ENCODE measurements around the gene SLC5A12.
A peak's percentile ranks its signal among the peaks of the same experiment; 100 is the strongest.

SLC5A12 gene

DNA sequence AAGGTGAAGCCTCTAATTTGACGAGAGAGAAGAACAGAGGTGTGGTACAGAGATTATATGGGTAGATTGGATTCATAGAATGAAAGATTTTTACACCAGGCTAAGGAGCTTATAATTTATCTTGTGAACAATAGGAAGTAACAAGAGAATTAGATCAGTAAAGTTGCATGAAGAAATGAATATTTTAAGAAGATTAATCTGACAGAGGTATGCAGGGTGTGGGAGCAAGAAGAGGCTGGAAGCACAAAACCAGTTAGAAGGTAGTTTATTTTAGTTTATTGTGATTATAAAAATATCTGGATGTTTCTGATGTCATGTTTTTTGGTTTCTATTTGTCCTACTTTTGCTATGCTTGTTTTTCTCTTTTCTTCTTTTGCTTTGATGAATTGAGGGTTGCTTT is 15.7 kb downstream of the SLC5A12 start:
- no peak overlapping the region for H3K9ac ChIP-seq
- no peak overlapping the region for H3K4me3 ChIP-seq
- no peak overlapping the region for H3K4me2 ChIP-seq
- H3K9me3 ChIP-seq (replicated peaks in 1 of 11), result no peaks in the 10 kb centered on the region
- no peaks in the 10 kb centered on the region for H3K36me3 ChIP-seq
- no peaks in the 10 kb centered on the region; a peak in 1 of 22 replicates for H4K20me1 ChIP-seq
- H3K27ac ChIP-seq, result no peak overlapping the region
- TF ChIP-seq Cebpa-rat (IDR thresholded peaks at IDR 0.05), result no peak
- H3K4me1 ChIP-seq, result peaks cover 0 to 17% (median 9%) of the 10 kb centered on the region in 10 experiments; a peak in 10 of 20 replicates
- H3K27me3 ChIP-seq, result no peaks in the 10 kb centered on the region

GRCh38 chr11:26704249-26704648 is 17.6 kb downstream of the SLC5A12 start:
- H3K9ac ChIP-seq, result no peak overlapping the region
- no peaks in the 10 kb centered on the region for H3K9me3 ChIP-seq (replicated peaks in 1 of 11)
- no peaks in the 10 kb centered on the region for H3K27me3 ChIP-seq
- no peak for TF ChIP-seq Cebpa-rat (IDR thresholded peaks at IDR 0.05)
- H3K36me3 ChIP-seq, result no peaks in the 10 kb centered on the region
- peaks cover 0 to 17% (median 8%) of the 10 kb centered on the region in 10 experiments; a peak in 10 of 20 replicates for H3K4me1 ChIP-seq
- no peak overlapping the region for H3K27ac ChIP-seq
- no peaks in the 10 kb centered on the region; a peak in 1 of 22 replicates for H4K20me1 ChIP-seq
- H3K4me3 ChIP-seq, result no peak overlapping the region
- H3K4me2 ChIP-seq, result peak overlapping the region in 3 of 11 experiments; percentile 1 to 25 (median 3); a peak in 2 of 22 replicates

DNA sequence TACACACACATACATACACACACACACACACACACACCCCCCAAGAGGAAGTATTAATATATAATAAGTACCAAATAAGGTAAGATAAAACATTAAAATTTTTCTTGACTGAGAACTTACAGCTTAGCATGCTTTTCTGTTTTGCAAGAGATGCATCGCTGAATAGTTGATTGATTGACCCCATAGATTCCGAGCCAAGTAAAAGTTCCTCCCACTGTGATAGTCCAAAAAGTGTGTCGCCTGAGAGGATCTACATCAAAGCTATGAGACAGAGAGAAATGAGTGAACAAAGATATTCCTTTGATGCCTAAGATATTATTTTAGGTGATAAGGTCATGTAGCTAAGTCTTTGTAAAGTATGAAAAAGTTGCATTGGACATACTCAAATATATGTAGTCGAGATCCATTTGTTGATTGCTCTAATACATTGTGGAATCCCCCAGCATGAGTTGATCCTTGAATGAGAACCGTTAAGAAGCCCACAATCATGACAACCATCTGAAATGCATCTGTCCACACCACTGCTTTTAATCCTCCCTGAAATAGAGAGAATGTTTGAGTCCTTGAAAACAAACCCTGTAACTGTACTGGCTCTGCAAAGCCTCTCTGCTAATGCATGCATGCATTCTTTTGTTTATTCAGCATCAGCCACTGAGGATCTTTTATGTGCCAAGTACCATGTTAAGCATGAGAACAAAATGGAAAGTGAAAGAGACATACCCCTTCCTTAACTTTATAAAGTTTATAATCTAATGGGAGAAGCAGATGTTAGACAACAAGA is 18.3 kb downstream of the SLC5A12 start:
- Histone ChIP-seq H3K4me1 (peaks cover 0 to 10% (median 2%) of the 10 kb centered on the region in 10 experiments; a peak in 8 of 20 replicates), H4K20me1 (no peaks in the 10 kb centered on the region; a peak in 1 of 22 replicates), H3K27ac (no peak overlapping the region), H3K9me3 (replicated peaks in 1 of 11) (no peaks in the 10 kb centered on the region), H3K36me3 (no peaks in the 10 kb centered on the region), H3K4me3 (no peak overlapping the region), H3K27me3 (no peaks in the 10 kb centered on the region), H3K9ac (no peak overlapping the region), H3K4me2 (peak overlapping the region in 1 of 11 experiments; percentile 25; a peak in 1 of 22 replicates)
- TF ChIP-seq Cebpa-rat (IDR thresholded peaks at IDR 0.05), result no peak

GRCh38 chr11:26702406-26702805 is 19.5 kb downstream of the SLC5A12 start:
- no peak for TF ChIP-seq Cebpa-rat (IDR thresholded peaks at IDR 0.05)
- no peaks in the 10 kb centered on the region; a peak in 1 of 22 replicates for H4K20me1 ChIP-seq
- no peak overlapping the region for H3K27ac ChIP-seq

GRCh38 chr11:26700574-26701235 is 21.2 kb downstream of the SLC5A12 start:
- no peak for TF ChIP-seq Cebpa-rat (IDR thresholded peaks at IDR 0.05)
- H3K4me1 ChIP-seq, result peaks cover 0 to 9% (median 0%) of the 10 kb centered on the region in 10 experiments; a peak in 4 of 20 replicates

More at GRCh38 chr11:26702406-26702805, 19.5 kb downstream of the SLC5A12 start:
- Histone ChIP-seq H3K4me1 (peaks cover 0 to 9% (median 0%) of the 10 kb centered on the region in 10 experiments; a peak in 4 of 20 replicates), H3K9ac (no peak overlapping the region), H3K9me3 (replicated peaks in 1 of 11) (no peaks in the 10 kb centered on the region), H3K4me3 (no peak overlapping the region), H3K36me3 (no peaks in the 10 kb centered on the region), H3K27me3 (no peaks in the 10 kb centered on the region), H3K4me2 (no peak overlapping the region)

GRCh38 chr11:26698224-26698623 is 23.6 kb downstream of the SLC5A12 start:
- H3K9me3 ChIP-seq (replicated peaks in 1 of 11), result no peaks in the 10 kb centered on the region

More at GRCh38 chr11:26700574-26701235, 21.2 kb downstream of the SLC5A12 start:
- Histone ChIP-seq H3K27me3 (no peaks in the 10 kb centered on the region), H3K4me3 (no peak overlapping the region), H3K27ac (no peak overlapping the region), H3K9ac (no peak overlapping the region), H3K9me3 (replicated peaks in 1 of 11) (no peaks in the 10 kb centered on the region), H3K4me2 (no peak overlapping the region), H4K20me1 (no peaks in the 10 kb centered on the region; a peak in 1 of 22 replicates), H3K36me3 (no peaks in the 10 kb centered on the region)

GRCh38 chr11:26696330-26696729 is 25.5 kb downstream of the SLC5A12 start:
- Histone ChIP-seq H3K4me3 (no peak overlapping the region), H3K4me2 (no peak overlapping the region), H3K27ac (no peak overlapping the region), H3K4me1 (no peaks in the 10 kb centered on the region), H3K9ac (no peak overlapping the region), H3K27me3 (no peaks in the 10 kb centered on the region), H4K20me1 (no peaks in the 10 kb centered on the region), H3K9me3 (replicated peaks in 1 of 11) (no peaks in the 10 kb centered on the region), H3K36me3 (no peaks in the 10 kb centered on the region)
- TF ChIP-seq Cebpa-rat (IDR thresholded peaks at IDR 0.05), result no peak

More at GRCh38 chr11:26698224-26698623, 23.6 kb downstream of the SLC5A12 start:
- no peaks in the 10 kb centered on the region for H3K27me3 ChIP-seq
- no peak for TF ChIP-seq Cebpa-rat (IDR thresholded peaks at IDR 0.05)
- no peak overlapping the region for H3K4me3 ChIP-seq
- H3K4me2 ChIP-seq, result no peak overlapping the region
- H3K9ac ChIP-seq, result no peak overlapping the region
- H4K20me1 ChIP-seq, result no peaks in the 10 kb centered on the region
- no peak overlapping the region for H3K27ac ChIP-seq
- no peaks in the 10 kb centered on the region for H3K36me3 ChIP-seq
- H3K4me1 ChIP-seq, result no peaks in the 10 kb centered on the region

DNA sequence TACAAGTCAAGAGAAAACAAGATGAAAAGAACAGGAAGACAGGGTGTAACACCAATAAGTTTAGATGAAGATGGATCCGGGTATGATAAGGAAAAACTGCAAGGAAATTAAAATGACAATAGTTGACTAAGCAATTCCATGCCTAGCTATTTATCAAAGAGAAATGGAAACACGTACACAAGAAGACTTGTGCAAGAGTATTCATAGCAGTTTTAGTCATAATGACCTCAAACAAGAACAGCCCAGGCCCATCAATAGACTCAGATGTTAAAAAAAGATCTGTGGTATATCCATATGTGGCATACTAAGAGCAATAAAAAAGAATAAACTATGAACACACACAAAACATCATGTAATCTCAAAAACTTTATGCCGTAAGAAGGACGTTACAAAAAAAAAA is 33.2 kb downstream of the SLC5A12 start:
- H3K27me3 ChIP-seq, result no peaks in the 10 kb centered on the region
- H4K20me1 ChIP-seq, result no peaks in the 10 kb centered on the region
- H3K4me2 ChIP-seq, result no peak overlapping the region
- no peaks in the 10 kb centered on the region for H3K36me3 ChIP-seq
- no peaks in the 10 kb centered on the region for H3K4me1 ChIP-seq
- H3K9me3 ChIP-seq (replicated peaks in 1 of 11), result no peaks in the 10 kb centered on the region
- no peak overlapping the region for H3K9ac ChIP-seq
- no peak overlapping the region for H3K4me3 ChIP-seq
- no peak overlapping the region for H3K27ac ChIP-seq
- TF ChIP-seq Cebpa-rat (IDR thresholded peaks at IDR 0.05), result no peak

DNA sequence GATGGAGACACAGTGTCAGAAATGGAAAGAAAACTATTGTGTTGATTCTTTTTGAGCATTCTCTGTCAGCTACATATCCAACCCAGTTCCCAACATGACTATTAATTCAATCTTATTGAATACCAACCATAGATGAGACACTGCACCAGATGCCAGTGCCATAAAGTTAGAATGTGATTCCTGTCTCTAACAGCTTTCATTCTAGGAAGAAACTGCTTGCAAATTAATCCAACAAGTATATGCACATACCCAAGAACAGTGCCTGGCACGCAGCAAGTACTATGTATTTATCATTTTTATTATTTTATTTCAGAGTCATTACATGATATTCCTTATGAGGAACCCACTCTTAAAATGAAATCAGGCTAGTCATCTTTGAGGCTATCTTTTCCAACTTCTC is 34.5 kb downstream of the SLC5A12 start:
- Histone ChIP-seq H3K27ac (no peak overlapping the region), H4K20me1 (no peaks in the 10 kb centered on the region), H3K9me3 (replicated peaks in 1 of 11) (no peaks in the 10 kb centered on the region), H3K27me3 (no peaks in the 10 kb centered on the region), H3K4me3 (no peak overlapping the region), H3K4me1 (no peaks in the 10 kb centered on the region), H3K4me2 (no peak overlapping the region), H3K9ac (no peak overlapping the region), H3K36me3 (no peaks in the 10 kb centered on the region)
- TF ChIP-seq Cebpa-rat (IDR thresholded peaks at IDR 0.05), result no peak

Measured in BLaER1 treated with 17β-estradiol and CSF1 and Interleukin-3, amounts not matched to agents 10 nM and 100 nM (cell line).